Activated CD4-positive, alpha-beta T cell treated with anti-CD3 and anti-CD28 coated beads, Interleukin-2, amount 10 ng/mL, durations not matched to agents 7 days and 5 days (primary cell): ENCODE measurements around the gene DAD1. TPM values are rescaled to one million over a fixed set of nuclear protein-coding genes. Genes with fewer than 3 reads are reported as not detected.

ENCODE experiments used
- CTCF ChIA-PET: fragments of 350-600 bp; sonication (Branson Sonifier 250); formaldehyde crosslinking; loops from one replicate; lab custom pipeline; 2021; ENCODE audit warnings: antibody characterized with exemption; lab: Charles Lee
- POLR2A ChIA-PET: fragments of 350-600 bp; sonication (Branson Sonifier 250); formaldehyde crosslinking; loops from one replicate; lab custom pipeline; 2021; ENCODE audit warnings: antibody characterized with exemption; lab: Charles Lee
- DNase-seq: peaks from one replicate; pipeline ENCODE4 v3.0.0-alpha.2; 2020
- H3K27ac Mint-ChIP-seq: one replicate; pipeline ENCODE4 v1.8.0; 2021; ENCODE audit warnings: mild to moderate bottlenecking, moderate library complexity, mixed read lengths
- H3K27me3 Mint-ChIP-seq: one replicate; pipeline ENCODE4 v1.8.0; 2021; ENCODE audit warnings: mixed read lengths
- H3K36me3 Mint-ChIP-seq: one replicate; pipeline ENCODE4 v1.8.0; 2021; ENCODE audit warnings: low read depth, mixed read lengths
- H3K4me1 Mint-ChIP-seq: one replicate; pipeline ENCODE4 v1.8.0; 2021; ENCODE audit warnings: mixed read lengths
- H3K4me3 Mint-ChIP-seq: one replicate; pipeline ENCODE4 v1.8.0; 2021; ENCODE audit warnings: mild to moderate bottlenecking, moderate library complexity, mixed read lengths
- H3K9me3 Mint-ChIP-seq: one replicate; pipeline ENCODE4 v1.8.0; 2021; ENCODE audit warnings: mixed read lengths
- total RNA-seq, 2 experiments: library from RNA; stranded (reverse); gene quantifications; one replicate each; pipeline ENCODE4 v1.2.3, GENCODE V29; 2021

DAD1 gene
- total RNA-seq, 2 experiments from 2014 or later = 169 to 233 TPM

DNA sequence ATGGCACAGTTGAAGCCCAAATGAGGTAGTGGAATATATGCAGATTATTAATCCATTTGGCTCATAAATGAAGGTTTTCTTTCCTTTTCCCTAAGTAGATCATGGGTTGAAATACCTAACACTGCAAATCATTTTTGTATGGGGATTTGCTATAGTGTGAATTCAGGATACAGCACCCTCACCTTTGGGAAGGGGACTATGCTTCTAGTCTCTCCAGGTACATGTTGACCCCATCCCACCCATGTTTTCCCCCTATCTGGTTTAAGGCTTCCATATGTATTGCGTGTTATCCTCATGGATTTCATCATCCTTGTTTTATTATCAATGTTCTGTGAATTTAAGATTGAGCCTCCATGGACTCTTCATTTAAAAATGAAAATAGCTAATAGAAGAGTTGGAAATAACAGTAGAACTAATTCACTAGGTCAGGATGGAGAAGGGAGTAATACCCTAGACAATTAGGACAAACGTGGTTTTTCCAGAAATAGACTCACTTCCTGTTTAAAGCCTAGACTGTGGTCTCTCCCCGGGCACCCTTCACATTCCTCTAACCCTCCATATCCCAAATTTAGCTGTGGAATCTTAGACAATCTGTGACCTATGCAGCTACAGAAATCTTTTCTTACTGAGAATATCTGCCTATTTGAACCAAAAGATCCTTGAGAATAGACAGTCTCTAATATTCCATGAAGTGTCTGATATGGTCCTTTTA, 56.5 kb downstream of the DAD1 start:
- peak overlapping the region; percentile 77 for H3K4me3 Mint-ChIP-seq
- H3K36me3 Mint-ChIP-seq = peaks cover 92% of the 10 kb centered on the region
- ChIA-PET POLR2A (interaction anchor here (0.8 to 1.0 kb wide), 3 partner anchors 15 to 23 kb away, joined by 4 to 5 read pairs (median 5); no protein-coding TSS in a partner anchor), CTCF (interaction anchor here (0.6 to 4.8 kb wide), 8 partner anchors 9 to 37 kb away, joined by 3 to 32 read pairs (median 8); no protein-coding TSS in a partner anchor)
- peak overlapping the region; percentile 91 for H3K27ac Mint-ChIP-seq
- no peaks in the 10 kb centered on the region for H3K27me3 Mint-ChIP-seq
- H3K4me1 Mint-ChIP-seq = peaks cover 89% of the 10 kb centered on the region
- no peaks in the 10 kb centered on the region for H3K9me3 Mint-ChIP-seq
- DNase-seq = no peak

DNA sequence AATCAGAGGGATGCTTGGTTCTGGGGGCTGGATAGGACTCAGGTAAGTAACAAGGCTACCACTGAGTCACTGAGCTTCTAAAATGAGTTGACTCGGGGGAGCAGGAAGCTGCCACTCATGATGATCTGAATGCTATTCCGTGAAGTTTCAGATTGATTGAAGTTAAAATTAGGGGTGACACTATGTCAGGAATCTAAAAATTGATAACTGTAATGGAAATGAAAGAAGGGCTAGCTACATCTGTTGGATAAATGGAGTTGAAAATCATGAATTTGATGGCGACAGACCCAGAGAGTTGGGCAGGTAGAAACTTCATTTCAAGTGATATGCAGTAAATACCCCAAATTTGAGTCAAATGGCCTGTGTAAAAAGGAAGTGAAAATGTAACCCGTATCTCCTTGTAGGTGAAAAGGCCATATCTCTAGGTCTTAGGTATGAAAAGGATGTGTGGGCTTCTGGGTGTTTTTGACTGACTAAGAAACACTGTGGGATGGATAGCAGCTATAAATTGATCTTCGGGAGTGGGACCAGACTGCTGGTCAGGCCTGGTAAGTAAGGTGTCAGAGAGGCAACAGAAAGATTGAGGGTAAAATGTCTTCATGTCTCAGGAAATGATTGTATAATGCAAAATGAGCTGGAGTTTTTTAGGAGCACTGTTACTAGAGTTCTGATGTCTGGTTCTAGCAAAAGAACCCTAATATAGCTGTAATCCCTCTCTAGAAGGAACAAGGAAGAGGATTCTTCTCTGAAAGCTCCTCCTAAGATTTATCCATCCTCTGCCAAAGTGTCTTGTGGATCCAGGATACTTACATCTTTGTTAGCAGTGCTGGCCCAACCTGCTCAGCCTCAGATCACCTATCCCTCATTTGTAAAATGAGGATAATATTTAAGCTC, 57.3 kb downstream of the DAD1 start:
- no peaks in the 10 kb centered on the region for H3K9me3 Mint-ChIP-seq
- H3K27ac Mint-ChIP-seq = peak overlapping the region; percentile 91
- ChIA-PET POLR2A (interaction anchor here (0.6 to 1.1 kb wide), 6 partner anchors 10 to 33 kb away, joined by 3 to 10 read pairs (median 4); no protein-coding TSS in a partner anchor), CTCF (interaction anchor here (0.6 to 4.8 kb wide), 14 partner anchors 8 to 541 kb away, joined by 3 to 32 read pairs (median 4); no protein-coding TSS in a partner anchor)
- peaks cover 92% of the 10 kb centered on the region for H3K36me3 Mint-ChIP-seq
- peaks cover 89% of the 10 kb centered on the region for H3K4me1 Mint-ChIP-seq
- no peak for DNase-seq
- peak overlapping the region; percentile 77 for H3K4me3 Mint-ChIP-seq
- no peaks in the 10 kb centered on the region for H3K27me3 Mint-ChIP-seq

DNA sequence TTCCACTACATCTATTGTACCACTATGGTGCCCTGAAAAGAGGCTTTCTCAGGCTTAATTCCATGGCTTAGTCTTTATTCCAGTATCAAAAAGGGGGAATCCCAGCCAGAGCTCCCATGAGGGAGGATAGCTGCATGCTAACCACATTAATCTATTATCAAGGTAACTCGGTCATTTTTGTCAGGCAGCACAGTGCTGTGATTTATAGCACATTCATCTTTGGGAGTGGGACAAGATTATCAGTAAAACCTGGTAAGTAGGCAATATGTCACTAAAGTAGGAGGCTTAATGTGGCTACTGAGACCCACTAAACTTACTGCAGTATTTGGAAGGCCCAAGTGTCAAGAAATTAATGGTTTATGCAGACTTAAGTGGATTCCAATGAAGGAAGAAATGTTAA, 58.9 kb downstream of the DAD1 start:
- POLR2A ChIA-PET = interaction anchor here (0.8 kb wide), 1 partner anchor 29 kb away, joined by 3 read pairs; no protein-coding TSS in a partner anchor
- DNase-seq = no peak
- CTCF ChIA-PET = interaction anchor here (1.3 to 4.8 kb wide), 7 partner anchors 9 to 540 kb away, joined by 4 to 32 read pairs (median 12); no protein-coding TSS in a partner anchor
- Mint-ChIP-seq H3K36me3 (peaks cover 94% of the 10 kb centered on the region), H3K4me3 (peak overlapping the region; percentile 85), H3K4me1 (peaks cover 91% of the 10 kb centered on the region), H3K27me3 (no peaks in the 10 kb centered on the region), H3K27ac (peak overlapping the region; percentile 95), H3K9me3 (no peaks in the 10 kb centered on the region)

DNA sequence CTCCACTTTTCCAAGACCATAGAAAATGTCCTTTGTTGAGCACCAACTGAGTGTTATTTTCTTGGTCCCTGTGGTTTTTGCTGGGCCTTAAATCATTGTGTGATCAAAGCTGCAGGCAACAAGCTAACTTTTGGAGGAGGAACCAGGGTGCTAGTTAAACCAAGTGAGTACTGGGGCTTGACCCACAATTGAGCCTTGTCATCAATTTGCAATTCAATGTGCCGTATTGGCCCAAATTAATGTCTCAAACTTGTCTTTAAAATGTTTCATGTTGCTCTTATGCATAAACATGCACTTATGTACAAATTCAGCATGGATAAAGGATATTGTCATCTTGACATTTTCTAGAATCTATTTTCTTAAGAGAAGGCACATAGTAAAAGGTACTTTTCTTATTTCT, 62.3 kb downstream of the DAD1 start:
- ChIA-PET CTCF (interaction anchor here (0.7 to 2.9 kb wide), 8 partner anchors 10 to 44 kb away, joined by 3 to 13 read pairs (median 4); no protein-coding TSS in a partner anchor), POLR2A (interaction anchor here (0.6 to 1.9 kb wide), 8 partner anchors 12 to 778 kb away, joined by 3 to 7 read pairs (median 3); no protein-coding TSS in a partner anchor)
- Mint-ChIP-seq H3K27ac (peak overlapping the region; percentile 95), H3K9me3 (no peaks in the 10 kb centered on the region), H3K36me3 (peaks cover 93% of the 10 kb centered on the region), H3K4me1 (peaks cover 89% of the 10 kb centered on the region), H3K27me3 (no peaks in the 10 kb centered on the region), H3K4me3 (peak overlapping the region; percentile 85)
- no peak for DNase-seq

DNA sequence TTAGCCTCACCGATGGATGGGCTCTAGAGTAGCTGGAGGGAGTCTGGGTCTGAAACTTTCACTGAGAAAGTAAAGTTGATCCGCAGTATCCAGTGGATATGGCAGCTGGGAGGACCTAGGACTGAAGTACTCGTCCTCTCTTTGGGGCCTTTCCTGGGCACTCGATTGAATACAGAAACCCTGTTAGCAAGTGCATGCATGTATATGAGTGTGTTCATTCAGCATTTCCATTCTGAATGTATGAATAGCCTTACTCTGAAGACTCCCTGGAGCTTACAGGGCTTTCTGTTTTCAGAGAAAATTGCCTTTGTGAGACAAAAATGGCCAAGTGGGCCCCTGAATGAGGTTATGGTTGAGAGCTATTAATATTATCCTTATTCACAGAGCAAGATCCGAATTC, 62.8 kb downstream of the DAD1 start:
- Mint-ChIP-seq H3K36me3 (peaks cover 93% of the 10 kb centered on the region), H3K9me3 (no peaks in the 10 kb centered on the region), H3K4me3 (peak overlapping the region; percentile 85), H3K27me3 (no peaks in the 10 kb centered on the region), H3K4me1 (peaks cover 88% of the 10 kb centered on the region), H3K27ac (peak overlapping the region; percentile 95)
- POLR2A ChIA-PET = interaction anchor here (0.6 to 1.9 kb wide), 7 partner anchors 12 to 777 kb away, joined by 3 to 7 read pairs (median 3); no protein-coding TSS in a partner anchor
- CTCF ChIA-PET = interaction anchor here (0.7 to 2.9 kb wide), 8 partner anchors 8 to 44 kb away, joined by 3 to 13 read pairs (median 5); no protein-coding TSS in a partner anchor
- DNase-seq = no peak

DNA sequence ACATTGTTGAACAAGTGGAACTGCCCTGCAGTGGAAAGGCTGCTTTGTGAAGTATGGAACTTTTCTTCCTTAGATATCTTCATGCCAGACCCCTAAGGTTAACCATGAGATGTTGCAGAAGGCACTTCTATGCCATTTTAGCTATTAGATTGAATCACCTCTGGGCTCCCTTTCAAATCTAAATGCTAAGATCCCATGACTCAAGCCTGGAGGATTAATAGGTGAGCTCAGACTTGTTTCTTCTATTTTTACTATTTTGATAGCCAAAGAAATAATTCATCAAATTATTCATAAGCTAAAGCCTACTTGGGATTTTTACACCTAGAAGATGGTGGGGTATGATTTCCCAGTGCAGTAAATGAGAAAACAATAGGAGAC, 64.3 kb downstream of the DAD1 start:
- Mint-ChIP-seq H3K36me3 (peaks cover 95% of the 10 kb centered on the region), H3K4me1 (peaks cover 90% of the 10 kb centered on the region), H3K4me3 (peak overlapping the region; percentile 85), H3K27me3 (no peaks in the 10 kb centered on the region), H3K27ac (peak overlapping the region; percentile 95), H3K9me3 (no peaks in the 10 kb centered on the region)
- CTCF ChIA-PET = interaction anchor here (0.5 to 2.9 kb wide), 7 partner anchors 8 to 446 kb away, joined by 3 to 13 read pairs (median 3); no protein-coding TSS in a partner anchor
- POLR2A ChIA-PET = interaction anchor here (0.7 to 1.4 kb wide), 4 partner anchors 9 to 36 kb away, joined by 3 to 5 read pairs (median 4); no protein-coding TSS in a partner anchor
- DNase-seq = no peak

DNA sequence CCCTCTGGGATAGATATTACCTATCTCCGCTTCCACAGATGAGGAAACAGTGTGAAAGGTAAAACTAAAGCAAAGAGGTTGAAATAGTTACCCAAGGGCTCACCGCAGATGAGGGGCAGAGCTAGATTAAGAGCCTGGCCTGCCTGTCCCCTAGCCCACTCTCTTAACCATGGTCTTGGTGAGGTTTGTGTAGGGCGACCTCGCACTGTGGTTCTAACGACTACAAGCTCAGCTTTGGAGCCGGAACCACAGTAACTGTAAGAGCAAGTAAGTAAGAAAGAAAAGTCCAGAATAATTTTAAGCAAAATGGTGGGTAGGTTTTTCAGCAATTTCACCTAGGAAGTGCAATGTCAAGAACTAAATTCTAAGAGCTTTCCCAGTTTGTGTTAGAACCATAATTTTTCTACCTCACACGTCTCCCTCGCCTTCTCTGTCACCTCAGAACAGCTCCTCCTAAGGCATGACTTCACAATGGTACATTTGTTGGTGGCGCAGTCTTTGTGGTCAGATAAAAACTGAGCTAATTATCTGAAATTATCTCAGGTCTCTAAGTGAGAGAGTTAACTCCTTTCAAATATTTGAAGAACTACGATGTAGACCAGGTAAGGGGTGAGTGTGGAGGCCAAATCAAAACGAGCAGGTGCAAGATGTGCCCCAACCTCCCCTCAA, 64.8 kb downstream of the DAD1 start:
- peaks cover 95% of the 10 kb centered on the region for H3K36me3 Mint-ChIP-seq
- CTCF ChIA-PET = interaction anchor here (0.5 to 2.9 kb wide), 7 partner anchors 9 to 446 kb away, joined by 3 to 13 read pairs (median 3); no protein-coding TSS in a partner anchor
- peak overlapping the region; percentile 85 for H3K4me3 Mint-ChIP-seq
- peak overlapping the region; percentile 95 for H3K27ac Mint-ChIP-seq
- POLR2A ChIA-PET = interaction anchor here (0.5 to 1.4 kb wide), 5 partner anchors 9 to 57 kb away, joined by 3 to 8 read pairs (median 4); no protein-coding TSS in a partner anchor
- no peak for DNase-seq
- H3K9me3 Mint-ChIP-seq = no peaks in the 10 kb centered on the region
- no peaks in the 10 kb centered on the region for H3K27me3 Mint-ChIP-seq
- peaks cover 90% of the 10 kb centered on the region for H3K4me1 Mint-ChIP-seq

DNA sequence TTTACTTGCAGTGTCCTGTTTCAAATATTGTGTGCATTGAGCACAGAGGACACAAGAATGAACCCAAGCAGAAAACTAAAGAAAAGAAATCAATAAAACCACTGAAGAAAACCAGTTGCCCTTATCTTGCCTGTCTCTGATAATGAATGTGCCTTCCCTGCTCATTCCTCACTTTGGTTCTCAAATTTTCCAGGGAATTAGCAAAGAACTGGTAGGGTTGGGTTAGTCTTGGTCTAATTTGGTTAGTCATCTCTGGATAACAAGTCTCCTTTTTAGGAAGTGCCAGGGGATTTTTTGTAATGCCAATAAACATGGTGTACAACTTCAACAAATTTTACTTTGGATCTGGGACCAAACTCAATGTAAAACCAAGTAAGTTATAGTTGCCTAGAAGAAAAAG, 65.7 kb downstream of the DAD1 start:
- Mint-ChIP-seq H3K4me3 (peak overlapping the region; percentile 85), H3K27ac (peak overlapping the region; percentile 95), H3K27me3 (no peaks in the 10 kb centered on the region), H3K9me3 (no peaks in the 10 kb centered on the region), H3K36me3 (peaks cover 95% of the 10 kb centered on the region), H3K4me1 (peaks cover 90% of the 10 kb centered on the region)
- ChIA-PET POLR2A (no interaction called here), CTCF (interaction anchor here (1.4 to 2.2 kb wide), 2 partner anchors 10 to 47 kb away, joined by 5 to 9 read pairs; no protein-coding TSS in a partner anchor)
- DNase-seq = no peak

DNA sequence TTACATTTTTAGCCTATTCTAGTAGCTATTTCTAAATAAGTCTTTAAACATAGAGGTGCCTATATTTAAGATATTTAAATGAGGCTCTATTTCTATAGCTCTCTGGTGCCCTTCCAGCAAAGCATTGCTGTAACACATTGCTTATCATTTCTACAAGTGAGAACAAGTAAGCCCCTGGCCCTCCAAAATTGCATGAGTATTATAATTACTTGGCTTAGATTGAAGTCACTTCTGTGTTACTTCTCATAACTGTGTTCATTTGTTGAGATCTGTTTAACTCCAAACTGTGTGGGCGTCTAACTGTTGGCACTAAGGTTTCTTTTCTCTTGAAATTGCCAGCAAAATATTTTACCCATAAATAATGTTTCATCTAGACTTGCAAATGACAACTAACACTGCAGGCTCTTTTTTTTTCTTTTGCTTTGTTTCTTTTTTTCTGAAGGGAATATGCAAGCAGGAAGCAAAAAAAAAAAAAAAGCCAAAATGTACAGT, 66.5 kb downstream of the DAD1 start:
- Mint-ChIP-seq H3K36me3 (peaks cover 97% of the 10 kb centered on the region), H3K27me3 (no peaks in the 10 kb centered on the region), H3K4me3 (peak overlapping the region; percentile 85), H3K27ac (peak overlapping the region; percentile 95), H3K9me3 (no peaks in the 10 kb centered on the region), H3K4me1 (peaks cover 94% of the 10 kb centered on the region)
- ChIA-PET POLR2A (no interaction called here), CTCF (interaction anchor here (0.7 to 2.2 kb wide), 4 partner anchors 11 to 48 kb away, joined by 3 to 9 read pairs (median 4); no protein-coding TSS in a partner anchor)
- DNase-seq = no peak

DNA sequence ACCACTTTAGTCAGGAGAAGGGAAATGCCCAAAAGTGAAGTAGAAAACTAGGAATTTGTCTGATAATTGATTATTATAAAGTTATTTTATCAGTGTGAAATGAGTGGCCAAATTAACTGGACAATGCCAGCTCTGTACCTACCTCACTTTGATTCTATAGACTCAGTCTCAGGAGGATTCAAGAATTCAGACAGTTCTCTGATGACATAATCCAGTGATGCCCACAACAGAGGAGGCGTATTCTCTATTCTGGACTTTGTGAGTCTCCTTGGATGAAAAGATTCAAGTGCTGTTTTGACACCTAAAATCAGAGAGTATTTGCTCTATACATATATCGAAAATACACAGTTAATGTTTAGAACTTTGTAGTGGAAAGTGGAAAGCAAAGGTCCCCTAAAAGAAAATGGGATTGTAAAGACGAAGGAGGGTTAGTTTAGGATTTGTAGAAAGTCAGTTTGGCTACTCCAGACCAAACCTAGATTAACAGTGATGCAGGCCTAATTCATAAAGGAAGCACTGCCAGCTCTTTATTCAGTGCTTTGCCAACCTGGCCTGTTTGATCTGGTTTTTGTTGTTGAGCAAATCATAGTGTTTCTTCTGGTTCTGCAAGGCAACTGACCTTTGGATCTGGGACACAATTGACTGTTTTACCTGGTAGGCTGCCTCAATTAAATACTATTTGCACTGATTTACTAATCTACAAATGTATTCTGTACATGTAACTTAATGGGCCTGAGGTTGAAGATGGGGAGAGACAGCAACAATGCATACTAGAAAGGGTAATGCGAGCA, 67.4 kb downstream of the DAD1 start:
- Mint-ChIP-seq H3K9me3 (no peaks in the 10 kb centered on the region), H3K4me1 (peaks cover 94% of the 10 kb centered on the region), H3K27ac (peak overlapping the region; percentile 95), H3K4me3 (peak overlapping the region; percentile 85), H3K36me3 (peaks cover 97% of the 10 kb centered on the region), H3K27me3 (no peaks in the 10 kb centered on the region)
- no peak for DNase-seq
- ChIA-PET CTCF (interaction anchor here (0.9 to 2.2 kb wide), 6 partner anchors 9 to 670 kb away, joined by 3 to 9 read pairs (median 3); no protein-coding TSS in a partner anchor), POLR2A (no interaction called here)
